HL-60 (cell line): ENCODE measurements around the gene AKR1C1.
"Not testable (repeated sequence)": the region's sequence is repeated elsewhere in the genome, so short reads cannot be mapped to it uniquely, and the experiment has no call there.

Source experiments
- POLR2AphosphoS5 ChIP-seq: IDR thresholded peaks from 2 replicates; pipeline ENCODE4 v1.6.1; 2012; ENCODE audit warnings: low read depth
- TF ChIP-seq, protein P1 (sequence below): IDR thresholded peaks from one replicate; pipeline ENCODE4 v1.5.1; 2011; ENCODE audit warnings: low read length, control low read depth, inconsistent platforms; ENCODE audit not compliant: insufficient read depth

DNA sequence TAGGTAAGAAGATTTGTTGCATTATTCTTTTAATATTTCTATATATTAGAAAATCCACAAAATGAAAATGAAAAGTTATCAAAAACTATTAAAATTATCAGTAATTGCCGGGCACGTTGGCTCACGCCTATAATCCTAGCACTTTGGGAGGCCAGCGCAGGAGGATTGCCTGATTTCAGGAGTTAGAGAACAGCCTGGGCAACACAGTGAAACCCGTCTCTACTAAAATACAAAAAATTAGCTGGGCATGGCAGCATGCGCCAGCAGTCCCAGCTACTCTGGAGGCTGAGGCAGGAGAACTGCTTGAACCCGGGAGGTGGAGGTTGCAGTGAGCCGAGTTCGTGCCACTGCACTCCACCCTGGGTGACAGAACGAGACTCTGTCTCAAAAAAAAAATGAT is 29.3 kb downstream of the AKR1C1 start:
- not testable (repeated sequence) for TF ChIP-seq POLR2AphosphoS5
- TF ChIP-seq, protein P1, sequence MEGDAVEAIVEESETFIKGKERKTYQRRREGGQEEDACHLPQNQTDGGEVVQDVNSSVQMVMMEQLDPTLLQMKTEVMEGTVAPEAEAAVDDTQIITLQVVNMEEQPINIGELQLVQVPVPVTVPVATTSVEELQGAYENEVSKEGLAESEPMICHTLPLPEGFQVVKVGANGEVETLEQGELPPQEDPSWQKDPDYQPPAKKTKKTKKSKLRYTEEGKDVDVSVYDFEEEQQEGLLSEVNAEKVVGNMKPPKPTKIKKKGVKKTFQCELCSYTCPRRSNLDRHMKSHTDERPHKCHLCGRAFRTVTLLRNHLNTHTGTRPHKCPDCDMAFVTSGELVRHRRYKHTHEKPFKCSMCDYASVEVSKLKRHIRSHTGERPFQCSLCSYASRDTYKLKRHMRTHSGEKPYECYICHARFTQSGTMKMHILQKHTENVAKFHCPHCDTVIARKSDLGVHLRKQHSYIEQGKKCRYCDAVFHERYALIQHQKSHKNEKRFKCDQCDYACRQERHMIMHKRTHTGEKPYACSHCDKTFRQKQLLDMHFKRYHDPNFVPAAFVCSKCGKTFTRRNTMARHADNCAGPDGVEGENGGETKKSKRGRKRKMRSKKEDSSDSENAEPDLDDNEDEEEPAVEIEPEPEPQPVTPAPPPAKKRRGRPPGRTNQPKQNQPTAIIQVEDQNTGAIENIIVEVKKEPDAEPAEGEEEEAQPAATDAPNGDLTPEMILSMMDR = not testable (repeated sequence)
